HepG2 (cell line): ENCODE data around the gene SERAC1. TPM values are rescaled to one million over a fixed set of nuclear protein-coding genes. Genes with fewer than 3 reads are reported as not detected.

Experiments
- ATAC-seq: fragments of 200-7000 bp; cut with Tn5 transposase; 3 replicates; pipeline ENCODE4 v1.9.1; 2020; ENCODE audit warnings: mild to moderate bottlenecking, moderate library complexity
- BruUV-seq: library from RNA; stranded (reverse); fragments of 400-500 nt; replicated peaks from 2 replicates; lab custom pipeline; 2021; lab: Mats Ljungman, UMichigan
- CTCF ChIA-PET: fragments of 300-600 bp; formaldehyde crosslinking; extraction: SDS; loops from one replicate; lab custom pipeline; 2021; ENCODE audit warnings: low total read pairs, inconsistent platforms, low intra/inter-chr PET ratio; lab: Yijun Ruan, JAX
- POLR2A ChIA-PET: fragments of 350-600 bp; sonication (Branson Sonifier 250); formaldehyde crosslinking; loops from one replicate; lab custom pipeline; 2020; ENCODE audit warnings: antibody characterized with exemption, inconsistent platforms; lab: Yijun Ruan, JAX
- DNase-seq: peaks from one replicate; pipeline ENCODE4 v3.0.0-alpha.2; 2015; ENCODE audit warnings: low spot score
- FAIRE-seq: peaks from 3 replicates; lab custom pipeline; 2011; peaks lifted over from hg19 to GRCh38; lab: Jason Lieb, UNC
- H2AFZ ChIP-seq: one replicate; pipeline ENCODE4 v1.6.1; 2011; ENCODE audit warnings: low read length, inconsistent platforms
- H3K27ac ChIP-seq: fragments of 300-600 bp; 3 replicates; pipeline ENCODE4 v1.8.0; 2011; ENCODE audit warnings: mixed run types, mild to moderate bottlenecking, mixed read lengths, low read length, inconsistent platforms; ENCODE audit not compliant: insufficient read depth; ENCODE audit errors: extremely low read length
- H3K27me3 ChIP-seq, 2 experiments: fragments of 200-600 bp in 1 of 2; 2 replicates in 1 of 2; 3 replicates in 1 of 2; pipeline versions ENCODE4 v1.6.0 to v1.8.0; 2011; ENCODE audit warnings: low read length in 2 of 2, mild to moderate bottlenecking in 2 of 2, moderate library complexity in 2 of 2, inconsistent platforms in 1 of 2; ENCODE audit not compliant: insufficient read depth in 2 of 2, control insufficient read depth in 1 of 2
- H3K36me3 ChIP-seq, 2 experiments: fragments of 200-600 bp in 1 of 2; replicated peaks in 1 of 2; 2 replicates in 1 of 2; 3 replicates in 1 of 2; pipeline versions ENCODE4 v1.5.1 to v1.8.0; 2011; ENCODE audit warnings: low read length in 2 of 2, inconsistent platforms in 1 of 2; ENCODE audit not compliant: insufficient read depth in 2 of 2, control insufficient read depth in 1 of 2
- H3K4me1 ChIP-seq: 2 replicates; pipeline ENCODE4 v1.5.1; 2012; ENCODE audit warnings: low read length, inconsistent platforms; ENCODE audit not compliant: insufficient read depth
- H3K4me2 ChIP-seq: 2 replicates; pipeline ENCODE4 v1.6.0; 2011; ENCODE audit warnings: low read depth, low read length, inconsistent platforms
- H3K4me3 ChIP-seq, 3 experiments: fragments of 200-600 bp in 1 of 3; sonication (generic), shearing (Covaris generic) in 1 of 3; replicated peaks in 1 of 3; 2 replicates each; pipeline ENCODE4 v1.5.1; 2011 to 2016; ENCODE audit warnings: low read length in 3 of 3, inconsistent platforms in 2 of 3, low read depth in 2 of 3, mild to moderate bottlenecking in 2 of 3, control low read depth in 1 of 3, mixed read lengths in 1 of 3; ENCODE audit not compliant: insufficient read depth in 1 of 3
- H3K79me2 ChIP-seq: one replicate; pipeline ENCODE4 v1.6.1; 2011; ENCODE audit warnings: low read length, inconsistent platforms; ENCODE audit not compliant: insufficient read depth
- H3K9ac ChIP-seq: 2 replicates; pipeline ENCODE4 v1.6.0; 2011; ENCODE audit warnings: mild to moderate bottlenecking, low read depth, low read length, inconsistent platforms; ENCODE audit not compliant: insufficient read depth
- H3K9me3 ChIP-seq: 2 replicates; pipeline ENCODE4 v1.5.1; 2012; ENCODE audit warnings: mild to moderate bottlenecking, low read length
- H4K20me1 ChIP-seq: 2 replicates; pipeline ENCODE4 v1.6.0; 2011; ENCODE audit warnings: inconsistent platforms, mild to moderate bottlenecking, low read length, moderate library complexity; ENCODE audit not compliant: insufficient read depth
- CCDC6 ChIP-seq: sonication (generic); formaldehyde crosslinking; IDR thresholded peaks from 2 replicates; pipeline ENCODE4 v1.8.1; 2022; ENCODE audit warnings: mild to moderate bottlenecking, missing genetic modification reagents, moderate library complexity
- CHD4 ChIP-seq: fragments of 200-600 bp; sonication (generic); IDR thresholded peaks from 2 replicates; pipeline ENCODE4 v1.7.0; 2017; ENCODE audit warnings: mild to moderate bottlenecking, low read length, borderline replicate concordance
- EP300 ChIP-seq, 3 experiments: sonication (generic) in 1 of 3; formaldehyde crosslinking in 1 of 3; IDR thresholded peaks; 2 replicates each; pipeline versions ENCODE4 v1.5.1 to v1.6.1; 2011 to 2020; ENCODE audit warnings: low read depth in 2 of 3, low read length in 2 of 3, borderline replicate concordance in 1 of 3, improper control_type of control experiment in 1 of 3, mild to moderate bottlenecking in 1 of 3, missing genetic modification reagents in 1 of 3, moderate library complexity in 1 of 3
- KAT8 ChIP-seq: IDR thresholded peaks from 2 replicates; pipeline ENCODE4 v1.6.1; 2016; ENCODE audit warnings: missing genetic modification reagents, missing compliant biosample characterization
- NFE2L2 ChIP-seq: fragments of 150-350 bp; IDR thresholded peaks from 2 replicates; pipeline ENCODE4 v1.6.1; 2014; ENCODE audit warnings: low read length
- PHF8 ChIP-seq: sonication (generic); formaldehyde crosslinking; IDR thresholded peaks from 2 replicates; pipeline ENCODE4 v1.5.0; 2020; ENCODE audit warnings: missing genetic modification reagents
- WGBS: methylation state at CpG from one replicate; pipeline ENCODE4 v1.1.6; 2017; ENCODE audit warnings: low lambda C conversion rate; 5-methylcytosine and 5-hydroxymethylcytosine counted together
- in situ Hi-C: cut with HindIII; loops from 2 replicates; pipeline ENCODE4 v1.10.0; 2017; ENCODE audit warnings: low pct_unique_long_range_greater_than_20kb; ENCODE audit not compliant: extremely low pct_ligation_motif_present
- intact Hi-C: fragments of 100-400 bp; cut with micrococcal nuclease; formaldehyde crosslinking; loops from one replicate; pipeline ENCODE4 v1.10.0; 2022; ENCODE audit not compliant: unreplicated experiment
- polyA plus RNA-seq, 8 experiments: library from polyadenylated mRNA; depleted of rRNA in 3 of 8; stranded (reverse) in 7 of 8; unstranded in 1 of 8; fragments of >200 nt; fragmentation: Illumina TruSeq in 4 of 8; extraction: Trizol in 4 of 8; gene quantifications; 2 replicates each; pipeline versions ENCODE4 v1.2.1 to v1.2.3, GENCODE V29; 2011 to 2016; ENCODE audit warnings: low read depth in 4 of 8, missing spikeins in 1 of 8, mixed read lengths in 1 of 8; ENCODE audit not compliant: insufficient read depth in 1 of 8
- total RNA-seq, 5 experiments: library from RNA; depleted of rRNA; stranded (reverse); fragments of >200 nt; fragmentation: Illumina TruSeq; extraction: Trizol; gene quantifications; 2 replicates each; pipeline ENCODE4 v1.2.3, GENCODE V29; 2016; ENCODE audit warnings: low read depth in 1 of 5
- TF ChIP-seq, protein P1 (sequence below): sonication (generic); formaldehyde crosslinking; IDR thresholded peaks from 2 replicates; pipeline ENCODE4 v1.8.0; 2022; ENCODE audit warnings: mild to moderate bottlenecking, missing genetic modification reagents; ENCODE audit not compliant: insufficient replicate concordance
- TF ChIP-seq, protein P2 (sequence below): sonication (generic); formaldehyde crosslinking; IDR thresholded peaks from 2 replicates; pipeline ENCODE4 v1.4.0; 2020; ENCODE audit warnings: missing genetic modification reagents
- TF ChIP-seq, protein P3 (sequence below): sonication (generic); formaldehyde crosslinking; IDR thresholded peaks from 2 replicates; pipeline ENCODE4 v1.4.0; 2020; ENCODE audit warnings: low read depth, mild to moderate bottlenecking, missing genetic modification reagents
- TF ChIP-seq, protein P4 (sequence below): sonication (generic); formaldehyde crosslinking; IDR thresholded peaks from 2 replicates; pipeline ENCODE4 v1.4.0; 2020; ENCODE audit warnings: missing genetic modification reagents, mild to moderate bottlenecking, borderline replicate concordance
- TF ChIP-seq, protein P5 (sequence below): sonication (generic); formaldehyde crosslinking; IDR thresholded peaks from 2 replicates; pipeline ENCODE4 v1.5.1; 2020; ENCODE audit warnings: mild to moderate bottlenecking, missing genetic modification reagents, moderate library complexity

Gene SERAC1
- total and polyA plus RNA-seq, 2 of the 13 experiments (the other 11 are each of a cell fraction or from before 2014, with no cell fraction given): 4.5 to 8.1 TPM

DNA sequence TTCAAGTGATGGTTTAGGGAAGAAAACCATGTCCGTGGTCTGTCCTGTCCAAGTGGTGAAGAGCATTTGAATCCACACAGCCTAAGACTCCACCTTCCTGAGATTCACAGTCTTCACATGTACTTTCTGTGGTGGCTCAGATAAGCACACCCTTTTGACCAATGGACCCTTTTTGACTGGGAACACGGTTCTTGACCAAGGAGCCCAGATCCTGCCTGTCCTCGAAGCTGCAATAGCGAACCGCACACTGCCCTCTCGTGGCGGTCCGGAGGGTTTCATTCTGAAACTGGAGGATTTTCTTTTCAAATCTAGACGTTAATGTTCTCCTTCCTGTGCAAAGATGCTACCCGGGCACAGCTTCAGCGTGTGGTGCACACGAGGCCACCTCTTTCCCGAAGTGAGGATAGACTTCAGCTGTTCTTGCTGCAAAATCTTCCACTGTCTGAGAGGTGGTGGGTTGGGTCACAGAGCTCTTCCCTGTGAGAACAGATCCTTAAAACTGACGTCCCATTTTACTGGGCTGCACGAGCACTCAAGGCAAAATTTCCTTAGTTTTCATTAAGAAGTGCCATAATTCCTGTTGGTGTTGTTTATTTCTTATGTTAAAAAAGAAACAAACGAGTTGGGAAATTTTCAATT lies 95.9 kb downstream of the SERAC1 start:
- POLR2A ChIA-PET: interaction anchor here (0.8 to 3.1 kb wide), 8 partner anchors 57 to 118 kb away, joined by 3 to 16 read pairs (median 4); partner anchors contain the start of gene SYNJ2
- H4K20me1 ChIP-seq: no peaks in the 10 kb centered on the region
- in situ Hi-C loops: loop anchor here (5.0 kb wide), 1 partner anchor 90 kb away; the partner anchor contains the start of gene SYNJ2
- DNase-seq: peak; percentile 71
- no TSS peak for BruUV-seq
- H3K4me2 ChIP-seq: no peak overlapping the region
- no peaks in the 10 kb centered on the region for H3K9me3 ChIP-seq
- no peaks in the 10 kb centered on the region for H3K27me3 ChIP-seq
- peaks cover 32% of the 10 kb centered on the region for H3K4me1 ChIP-seq
- intact Hi-C loops: loop anchor here (1.0 to 10.0 kb wide), 5 partner anchors 38 to 117 kb away; partner anchors contain the start of gene SYNJ2
- peak; percentile 77 for ATAC-seq
- H3K36me3 ChIP-seq: peaks cover 51 to 84% of the 10 kb centered on the region in 2 experiments
- no peaks in the 10 kb centered on the region for H3K79me2 ChIP-seq
- no peak overlapping the region for H3K9ac ChIP-seq
- H2AFZ ChIP-seq: no peak overlapping the region
- 26% methylated on average over 16 of the region's 16 CpGs for WGBS
- H3K27ac ChIP-seq: peak overlapping the region; percentile 16
- peak; percentile 98 for FAIRE-seq
- CTCF ChIA-PET: interaction anchor here (0.9 to 2.8 kb wide), 5 partner anchors 90 to 133 kb away, joined by 3 to 19 read pairs (median 4); partner anchors contain the start of gene SYNJ2
- no peak overlapping the region for H3K4me3 ChIP-seq
- TF ChIP-seq, protein P1, sequence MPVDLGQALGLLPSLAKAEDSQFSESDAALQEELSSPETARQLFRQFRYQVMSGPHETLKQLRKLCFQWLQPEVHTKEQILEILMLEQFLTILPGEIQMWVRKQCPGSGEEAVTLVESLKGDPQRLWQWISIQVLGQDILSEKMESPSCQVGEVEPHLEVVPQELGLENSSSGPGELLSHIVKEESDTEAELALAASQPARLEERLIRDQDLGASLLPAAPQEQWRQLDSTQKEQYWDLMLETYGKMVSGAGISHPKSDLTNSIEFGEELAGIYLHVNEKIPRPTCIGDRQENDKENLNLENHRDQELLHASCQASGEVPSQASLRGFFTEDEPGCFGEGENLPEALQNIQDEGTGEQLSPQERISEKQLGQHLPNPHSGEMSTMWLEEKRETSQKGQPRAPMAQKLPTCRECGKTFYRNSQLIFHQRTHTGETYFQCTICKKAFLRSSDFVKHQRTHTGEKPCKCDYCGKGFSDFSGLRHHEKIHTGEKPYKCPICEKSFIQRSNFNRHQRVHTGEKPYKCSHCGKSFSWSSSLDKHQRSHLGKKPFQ (CRISPR knock-in tag): no peak
- TF ChIP-seq, protein P2, sequence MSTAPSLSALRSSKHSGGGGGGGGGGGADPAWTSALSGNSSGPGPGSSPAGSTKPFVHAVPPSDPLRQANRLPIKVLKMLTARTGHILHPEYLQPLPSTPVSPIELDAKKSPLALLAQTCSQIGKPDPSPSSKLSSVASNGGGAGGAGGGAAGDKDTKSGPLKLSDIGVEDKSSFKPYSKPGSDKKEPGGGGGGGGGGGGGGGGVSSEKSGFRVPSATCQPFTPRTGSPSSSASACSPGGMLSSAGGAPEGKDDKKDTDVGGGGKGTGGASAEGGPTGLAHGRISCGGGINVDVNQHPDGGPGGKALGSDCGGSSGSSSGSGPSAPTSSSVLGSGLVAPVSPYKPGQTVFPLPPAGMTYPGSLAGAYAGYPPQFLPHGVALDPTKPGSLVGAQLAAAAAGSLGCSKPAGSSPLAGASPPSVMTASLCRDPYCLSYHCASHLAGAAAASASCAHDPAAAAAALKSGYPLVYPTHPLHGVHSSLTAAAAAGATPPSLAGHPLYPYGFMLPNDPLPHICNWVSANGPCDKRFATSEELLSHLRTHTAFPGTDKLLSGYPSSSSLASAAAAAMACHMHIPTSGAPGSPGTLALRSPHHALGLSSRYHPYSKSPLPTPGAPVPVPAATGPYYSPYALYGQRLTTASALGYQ (CRISPR knock-in tag): no peak
- TF ChIP-seq PHF8 (no peak), EP300 (IDR thresholded peaks at IDR 0.05; ENCODE audit: low read depth in 2 of 2, low read length in 2 of 2) (no peak), EP300 (CRISPR knock-in tag; IDR thresholded peaks at IDR 0.05; ENCODE audit: borderline replicate concordance) (no peak), NFE2L2 (no peak), KAT8 (CRISPR knock-in tag) (0 out of 2 replicates have a peak, but pooled peaks have one; percentile 44), CCDC6 (CRISPR knock-in tag) (0 out of 2 replicates have a peak, but pooled peaks have one; percentile 26), CHD4 (no peak)
- TF ChIP-seq, protein P3, sequence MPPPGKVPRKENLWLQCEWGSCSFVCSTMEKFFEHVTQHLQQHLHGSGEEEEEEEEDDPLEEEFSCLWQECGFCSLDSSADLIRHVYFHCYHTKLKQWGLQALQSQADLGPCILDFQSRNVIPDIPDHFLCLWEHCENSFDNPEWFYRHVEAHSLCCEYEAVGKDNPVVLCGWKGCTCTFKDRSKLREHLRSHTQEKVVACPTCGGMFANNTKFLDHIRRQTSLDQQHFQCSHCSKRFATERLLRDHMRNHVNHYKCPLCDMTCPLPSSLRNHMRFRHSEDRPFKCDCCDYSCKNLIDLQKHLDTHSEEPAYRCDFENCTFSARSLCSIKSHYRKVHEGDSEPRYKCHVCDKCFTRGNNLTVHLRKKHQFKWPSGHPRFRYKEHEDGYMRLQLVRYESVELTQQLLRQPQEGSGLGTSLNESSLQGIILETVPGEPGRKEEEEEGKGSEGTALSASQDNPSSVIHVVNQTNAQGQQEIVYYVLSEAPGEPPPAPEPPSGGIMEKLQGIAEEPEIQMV (CRISPR knock-in tag): peak; percentile 62; the same call in 1 of the 2 replicates
- TF ChIP-seq, protein P4, sequence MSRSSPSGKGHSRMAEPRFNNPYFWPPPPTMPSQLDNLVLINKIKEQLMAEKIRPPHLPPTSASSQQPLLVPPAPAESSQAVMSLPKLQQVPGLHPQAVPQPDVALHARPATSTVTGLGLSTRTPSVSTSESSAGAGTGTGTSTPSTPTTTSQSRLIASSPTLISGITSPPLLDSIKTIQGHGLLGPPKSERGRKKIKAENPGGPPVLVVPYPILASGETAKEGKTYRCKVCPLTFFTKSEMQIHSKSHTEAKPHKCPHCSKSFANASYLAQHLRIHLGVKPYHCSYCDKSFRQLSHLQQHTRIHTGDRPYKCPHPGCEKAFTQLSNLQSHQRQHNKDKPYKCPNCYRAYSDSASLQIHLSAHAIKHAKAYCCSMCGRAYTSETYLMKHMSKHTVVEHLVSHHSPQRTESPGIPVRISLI: peak; percentile 28; the same call in 1 of the 2 replicates
- TF ChIP-seq, protein P5, sequence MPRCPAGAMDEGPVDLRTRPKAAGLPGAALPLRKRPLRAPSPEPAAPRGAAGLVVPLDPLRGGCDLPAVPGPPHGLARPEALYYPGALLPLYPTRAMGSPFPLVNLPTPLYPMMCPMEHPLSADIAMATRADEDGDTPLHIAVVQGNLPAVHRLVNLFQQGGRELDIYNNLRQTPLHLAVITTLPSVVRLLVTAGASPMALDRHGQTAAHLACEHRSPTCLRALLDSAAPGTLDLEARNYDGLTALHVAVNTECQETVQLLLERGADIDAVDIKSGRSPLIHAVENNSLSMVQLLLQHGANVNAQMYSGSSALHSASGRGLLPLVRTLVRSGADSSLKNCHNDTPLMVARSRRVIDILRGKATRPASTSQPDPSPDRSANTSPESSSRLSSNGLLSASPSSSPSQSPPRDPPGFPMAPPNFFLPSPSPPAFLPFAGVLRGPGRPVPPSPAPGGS (CRISPR knock-in tag): peak; percentile 29; the same call in 1 of the 2 replicates
